ENCODE results near the gene PDE6B.

DNA sequence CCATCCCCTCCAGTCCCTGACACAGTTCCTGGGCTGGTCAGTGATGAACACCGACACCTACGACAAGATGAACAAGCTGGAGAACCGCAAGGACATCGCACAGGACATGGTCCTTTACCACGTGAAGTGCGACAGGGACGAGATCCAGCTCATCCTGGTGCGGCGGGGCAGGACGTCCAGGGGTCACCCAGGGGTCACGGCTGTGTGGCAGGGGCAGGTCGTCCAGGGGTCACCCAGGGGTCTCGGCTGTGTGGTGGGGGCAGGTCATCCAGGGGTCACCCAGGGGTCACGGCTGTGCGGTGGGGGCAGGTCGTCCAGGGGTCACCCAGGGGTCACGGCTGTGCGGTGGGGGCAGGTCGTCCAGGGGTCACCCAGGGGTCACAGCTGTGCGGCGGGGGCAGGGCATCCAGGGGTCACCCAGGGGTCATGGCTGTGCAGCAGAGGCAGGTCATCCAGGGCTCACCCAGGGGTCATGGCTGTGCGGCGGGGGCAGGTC is 32.0 kb downstream of the PDE6B start:
- TF ChIP-seq, protein P1, sequence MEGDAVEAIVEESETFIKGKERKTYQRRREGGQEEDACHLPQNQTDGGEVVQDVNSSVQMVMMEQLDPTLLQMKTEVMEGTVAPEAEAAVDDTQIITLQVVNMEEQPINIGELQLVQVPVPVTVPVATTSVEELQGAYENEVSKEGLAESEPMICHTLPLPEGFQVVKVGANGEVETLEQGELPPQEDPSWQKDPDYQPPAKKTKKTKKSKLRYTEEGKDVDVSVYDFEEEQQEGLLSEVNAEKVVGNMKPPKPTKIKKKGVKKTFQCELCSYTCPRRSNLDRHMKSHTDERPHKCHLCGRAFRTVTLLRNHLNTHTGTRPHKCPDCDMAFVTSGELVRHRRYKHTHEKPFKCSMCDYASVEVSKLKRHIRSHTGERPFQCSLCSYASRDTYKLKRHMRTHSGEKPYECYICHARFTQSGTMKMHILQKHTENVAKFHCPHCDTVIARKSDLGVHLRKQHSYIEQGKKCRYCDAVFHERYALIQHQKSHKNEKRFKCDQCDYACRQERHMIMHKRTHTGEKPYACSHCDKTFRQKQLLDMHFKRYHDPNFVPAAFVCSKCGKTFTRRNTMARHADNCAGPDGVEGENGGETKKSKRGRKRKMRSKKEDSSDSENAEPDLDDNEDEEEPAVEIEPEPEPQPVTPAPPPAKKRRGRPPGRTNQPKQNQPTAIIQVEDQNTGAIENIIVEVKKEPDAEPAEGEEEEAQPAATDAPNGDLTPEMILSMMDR (conservative IDR thresholded peaks at IDR 0.05): no peak
- no peak for TF ChIP-seq ZFX (IDR thresholded peaks at IDR 0.05)

All from C4-2B (cell line).